Ishikawa (cell line): ENCODE results near the gene RELB.

ENCODE experiments used
- CEBPB ChIP-seq: IDR thresholded peaks from 2 replicates; pipeline ENCODE4 v1.6.1; 2012
- CREB1 ChIP-seq: IDR thresholded peaks from 2 replicates; pipeline ENCODE4 v1.6.1; 2012; ENCODE audit warnings: low read depth
- EGR1 ChIP-seq: IDR thresholded peaks from 2 replicates; pipeline ENCODE4 v1.6.1; 2012
- EP300 ChIP-seq: IDR thresholded peaks from 2 replicates; pipeline ENCODE4 v1.6.1; 2012; ENCODE audit warnings: borderline replicate concordance
- FOXM1 ChIP-seq: IDR thresholded peaks from 2 replicates; pipeline ENCODE4 v1.6.1; 2012; ENCODE audit warnings: low read depth, borderline replicate concordance
- NFIC ChIP-seq: IDR thresholded peaks from 2 replicates; pipeline ENCODE4 v1.6.1; 2012
- RAD21 ChIP-seq: IDR thresholded peaks from 2 replicates; pipeline ENCODE4 v1.6.1; 2012; ENCODE audit warnings: low read depth
- TAF1 ChIP-seq: IDR thresholded peaks from 2 replicates; pipeline ENCODE4 v1.6.1; 2012; ENCODE audit warnings: low read depth, mild to moderate bottlenecking
- TCF12 ChIP-seq: IDR thresholded peaks from 2 replicates; pipeline ENCODE4 v1.6.1; 2012; ENCODE audit warnings: low read depth
- TEAD4 ChIP-seq: IDR thresholded peaks from 2 replicates; pipeline ENCODE4 v1.6.1; 2012
- YY1 ChIP-seq: IDR thresholded peaks from 2 replicates; pipeline ENCODE4 v1.6.1; 2012; ENCODE audit warnings: low read depth
- ZBTB7A ChIP-seq: IDR thresholded peaks from 2 replicates; pipeline ENCODE4 v1.6.1; 2012; ENCODE audit warnings: low read depth
- TF ChIP-seq, protein P1 (sequence below): IDR thresholded peaks from 2 replicates; pipeline ENCODE4 v1.6.1; 2012
- TF ChIP-seq, protein P2 (sequence below): IDR thresholded peaks from 2 replicates; pipeline ENCODE4 v1.6.1; 2012
- TF ChIP-seq, protein P3 (sequence below): IDR thresholded peaks from 2 replicates; pipeline ENCODE4 v1.6.1; 2012; ENCODE audit warnings: low read depth, mild to moderate bottlenecking

RELB gene

DNA sequence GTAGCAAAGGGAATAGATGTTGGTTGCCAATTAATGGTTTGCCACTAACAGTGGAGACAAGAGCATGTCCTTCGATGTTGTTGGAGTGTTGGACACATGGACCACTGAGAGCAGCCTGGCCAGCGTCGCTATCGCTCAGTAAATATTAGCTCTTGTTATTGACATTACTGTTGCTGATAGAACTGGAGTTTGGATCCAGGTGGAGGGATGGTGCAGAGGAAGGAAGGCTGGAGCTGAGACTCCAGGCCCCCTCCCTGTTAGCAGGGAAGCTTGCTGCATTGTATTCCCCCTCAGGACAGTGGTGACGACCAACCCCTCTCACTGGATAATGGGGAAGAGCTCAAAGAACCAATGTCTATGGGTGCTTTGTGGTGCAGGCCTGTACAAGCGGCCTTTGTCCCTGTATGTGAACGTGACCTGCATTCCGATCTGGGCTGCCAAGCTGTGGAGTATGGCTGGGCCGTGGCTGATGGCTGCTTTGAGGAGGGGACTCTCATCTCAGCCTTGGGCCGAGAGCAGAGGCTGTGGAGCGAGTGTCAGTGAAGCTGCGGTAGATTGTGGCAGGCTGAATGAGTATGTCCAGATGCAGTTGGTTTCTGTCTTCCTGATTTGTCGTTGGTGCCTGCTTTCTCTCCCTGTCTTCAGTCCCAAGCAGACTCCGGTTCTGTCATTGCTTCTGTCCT, 44.5 kb downstream of the RELB start:
- TF ChIP-seq TEAD4 (no peak), ZBTB7A (no peak), CEBPB (no peak), RAD21 (no peak)
- TF ChIP-seq, protein P1, sequence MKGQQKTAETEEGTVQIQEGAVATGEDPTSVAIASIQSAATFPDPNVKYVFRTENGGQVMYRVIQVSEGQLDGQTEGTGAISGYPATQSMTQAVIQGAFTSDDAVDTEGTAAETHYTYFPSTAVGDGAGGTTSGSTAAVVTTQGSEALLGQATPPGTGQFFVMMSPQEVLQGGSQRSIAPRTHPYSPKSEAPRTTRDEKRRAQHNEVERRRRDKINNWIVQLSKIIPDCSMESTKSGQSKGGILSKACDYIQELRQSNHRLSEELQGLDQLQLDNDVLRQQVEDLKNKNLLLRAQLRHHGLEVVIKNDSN: no peak

DNA sequence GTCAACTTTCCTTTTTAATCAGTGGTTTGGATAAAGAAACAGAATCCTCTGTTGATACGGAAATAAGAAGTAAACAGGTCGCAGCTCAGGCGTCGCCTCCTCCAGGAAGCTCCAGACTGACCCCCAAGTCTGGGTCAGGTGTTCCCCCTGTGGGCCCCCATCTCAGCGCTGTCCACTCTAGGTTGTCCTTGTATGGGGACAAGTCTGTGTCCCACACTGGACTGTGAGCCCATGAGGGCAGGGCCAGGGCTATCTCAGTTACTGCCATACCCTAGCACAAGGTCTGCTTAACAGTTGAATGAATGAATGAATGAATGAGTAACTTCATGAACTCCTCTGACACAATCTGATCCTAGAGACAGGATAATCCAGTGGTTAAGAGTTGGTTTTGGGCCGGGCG, 45.1 kb downstream of the RELB start:
- no peak for TF ChIP-seq RAD21
- no peak for TF ChIP-seq EP300
- TF ChIP-seq TCF12: no peak
- TF ChIP-seq, protein P1: no peak
- TF ChIP-seq, protein P2, sequence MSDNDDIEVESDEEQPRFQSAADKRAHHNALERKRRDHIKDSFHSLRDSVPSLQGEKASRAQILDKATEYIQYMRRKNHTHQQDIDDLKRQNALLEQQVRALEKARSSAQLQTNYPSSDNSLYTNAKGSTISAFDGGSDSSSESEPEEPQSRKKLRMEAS: no peak
- no peak for TF ChIP-seq TEAD4
- TF ChIP-seq, protein P3, sequence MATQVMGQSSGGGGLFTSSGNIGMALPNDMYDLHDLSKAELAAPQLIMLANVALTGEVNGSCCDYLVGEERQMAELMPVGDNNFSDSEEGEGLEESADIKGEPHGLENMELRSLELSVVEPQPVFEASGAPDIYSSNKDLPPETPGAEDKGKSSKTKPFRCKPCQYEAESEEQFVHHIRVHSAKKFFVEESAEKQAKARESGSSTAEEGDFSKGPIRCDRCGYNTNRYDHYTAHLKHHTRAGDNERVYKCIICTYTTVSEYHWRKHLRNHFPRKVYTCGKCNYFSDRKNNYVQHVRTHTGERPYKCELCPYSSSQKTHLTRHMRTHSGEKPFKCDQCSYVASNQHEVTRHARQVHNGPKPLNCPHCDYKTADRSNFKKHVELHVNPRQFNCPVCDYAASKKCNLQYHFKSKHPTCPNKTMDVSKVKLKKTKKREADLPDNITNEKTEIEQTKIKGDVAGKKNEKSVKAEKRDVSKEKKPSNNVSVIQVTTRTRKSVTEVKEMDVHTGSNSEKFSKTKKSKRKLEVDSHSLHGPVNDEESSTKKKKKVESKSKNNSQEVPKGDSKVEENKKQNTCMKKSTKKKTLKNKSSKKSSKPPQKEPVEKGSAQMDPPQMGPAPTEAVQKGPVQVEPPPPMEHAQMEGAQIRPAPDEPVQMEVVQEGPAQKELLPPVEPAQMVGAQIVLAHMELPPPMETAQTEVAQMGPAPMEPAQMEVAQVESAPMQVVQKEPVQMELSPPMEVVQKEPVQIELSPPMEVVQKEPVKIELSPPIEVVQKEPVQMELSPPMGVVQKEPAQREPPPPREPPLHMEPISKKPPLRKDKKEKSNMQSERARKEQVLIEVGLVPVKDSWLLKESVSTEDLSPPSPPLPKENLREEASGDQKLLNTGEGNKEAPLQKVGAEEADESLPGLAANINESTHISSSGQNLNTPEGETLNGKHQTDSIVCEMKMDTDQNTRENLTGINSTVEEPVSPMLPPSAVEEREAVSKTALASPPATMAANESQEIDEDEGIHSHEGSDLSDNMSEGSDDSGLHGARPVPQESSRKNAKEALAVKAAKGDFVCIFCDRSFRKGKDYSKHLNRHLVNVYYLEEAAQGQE: no peak
- TF ChIP-seq ZBTB7A: no peak
- TF ChIP-seq YY1: no peak
- TF ChIP-seq FOXM1: no peak
- no peak for TF ChIP-seq CREB1
- TF ChIP-seq CEBPB: no peak
- TF ChIP-seq NFIC: no peak
- TF ChIP-seq EGR1: no peak

DNA sequence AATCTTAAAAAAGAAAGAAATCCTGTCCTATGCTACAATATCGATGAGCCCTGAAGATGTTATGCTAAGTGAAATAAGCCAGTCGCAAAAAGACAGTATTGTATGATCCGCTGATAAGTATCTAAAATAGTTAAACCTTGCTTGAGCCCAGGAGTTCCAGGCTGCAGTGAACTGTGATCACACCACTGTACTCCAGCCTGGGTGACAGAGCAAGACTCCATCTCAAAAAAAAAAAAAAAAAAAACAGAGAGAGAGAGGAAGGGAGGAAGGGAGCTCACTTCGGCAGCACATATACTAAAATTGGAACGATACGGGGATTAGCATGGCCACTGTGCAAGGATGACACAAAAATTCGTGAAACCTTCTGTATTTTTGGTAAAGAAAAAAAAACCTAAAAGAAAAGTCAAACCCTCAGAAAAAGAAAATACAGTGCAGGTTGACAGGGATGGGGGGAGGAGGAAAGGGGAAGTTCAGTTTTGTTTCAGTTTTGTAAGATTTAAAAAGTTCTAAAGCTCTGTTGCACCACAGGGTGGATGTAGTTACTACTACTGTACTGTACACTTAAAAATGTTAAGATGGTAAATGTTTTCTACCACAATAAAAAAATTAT, 46.0 kb downstream of the RELB start:
- TF ChIP-seq, protein P2: no peak

DNA sequence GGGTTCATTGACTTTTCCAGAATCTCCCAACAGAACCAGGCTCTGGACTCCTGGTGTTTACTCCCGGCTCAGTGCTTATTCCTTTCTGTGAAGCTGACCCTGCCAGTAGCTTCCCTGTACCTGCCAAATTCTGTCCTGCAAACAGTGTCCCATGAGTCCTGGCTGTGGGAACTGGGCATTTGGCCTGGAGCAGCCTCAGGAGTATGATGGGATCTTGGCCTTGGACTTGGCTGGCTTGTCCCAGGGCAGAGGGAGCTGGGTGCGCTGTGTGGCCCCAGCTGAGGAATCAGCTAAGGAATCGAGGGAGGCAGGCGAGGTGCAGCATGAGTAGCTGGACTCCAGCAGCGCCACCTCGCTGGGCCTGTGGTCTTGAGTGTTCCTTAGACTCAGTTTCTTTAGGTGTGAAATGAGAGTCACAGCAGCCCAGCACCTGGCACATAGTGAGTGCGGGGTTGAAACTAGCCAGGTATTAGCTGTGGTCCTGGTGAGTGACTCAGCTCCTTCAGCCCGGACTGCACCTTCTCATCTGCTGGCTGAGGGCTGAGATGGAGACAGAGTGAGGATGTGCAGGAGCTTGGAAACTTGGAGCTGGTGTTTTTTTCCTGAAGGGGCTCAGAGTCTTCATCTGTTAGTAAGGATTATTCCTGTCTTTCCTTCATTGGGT, 47.9 kb downstream of the RELB start:
- TF ChIP-seq ZBTB7A: no peak
- no peak for TF ChIP-seq TAF1
- TF ChIP-seq RAD21: no peak
- TF ChIP-seq TEAD4: no peak
- TF ChIP-seq CREB1: no peak
- no peak for TF ChIP-seq TCF12
- no peak for TF ChIP-seq EP300
- TF ChIP-seq YY1: no peak
- TF ChIP-seq EGR1: no peak
- TF ChIP-seq FOXM1: no peak
- TF ChIP-seq, protein P1: no peak
- TF ChIP-seq, protein P2: no peak
- TF ChIP-seq, protein P3: no peak

DNA sequence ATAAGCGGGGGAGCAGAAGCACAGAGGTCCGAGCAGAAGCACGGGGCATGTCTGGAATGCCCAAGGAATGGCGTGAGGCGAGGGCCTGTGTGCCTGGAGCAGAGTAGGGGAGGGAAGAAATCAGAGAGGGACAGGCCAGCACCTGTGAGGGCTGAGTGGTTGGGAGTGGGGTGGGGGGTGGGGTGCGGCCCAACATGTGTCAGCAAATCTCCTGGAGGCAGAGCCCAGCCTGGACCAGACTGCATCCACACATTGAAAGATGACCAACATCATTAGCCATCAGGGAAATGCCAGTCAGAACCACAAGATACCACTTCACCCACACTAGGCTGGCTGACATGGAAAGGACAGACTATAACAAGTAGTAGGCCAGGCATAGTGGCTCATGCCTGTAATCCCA, 48.8 kb downstream of the RELB start:
- no peak for TF ChIP-seq CREB1
- TF ChIP-seq FOXM1: no peak
- no peak for TF ChIP-seq EGR1
- no peak for TF ChIP-seq YY1
- TF ChIP-seq CEBPB: no peak
- TF ChIP-seq TCF12: no peak
- no peak for TF ChIP-seq RAD21
